ACC112 (cell line): ENCODE results near the gene APLNR.

ENCODE experiments used
- H2AFZ ChIP-seq: fragments of 200-600 bp; sonication (generic); one replicate; pipeline ENCODE4 v1.6.0; 2017; ENCODE audit warnings: antibody characterized with exemption, low read length; ENCODE audit not compliant: unreplicated experiment
- H3K27ac ChIP-seq: fragments of 200-600 bp; sonication (generic); 2 replicates; pipeline ENCODE4 v1.5.1; 2014; ENCODE audit warnings: low read depth, mild to moderate bottlenecking, antibody characterized with exemption, low read length, moderate library complexity
- H3K27me3 ChIP-seq: fragments of 200-600 bp; sonication (generic); 2 replicates; pipeline ENCODE4 v1.6.1; 2014; ENCODE audit warnings: mild to moderate bottlenecking, antibody characterized with exemption, low read length, moderate library complexity, mixed read lengths; ENCODE audit not compliant: insufficient read depth
- H3K36me3 ChIP-seq: fragments of 200-600 bp; sonication (generic); 2 replicates; pipeline ENCODE4 v1.6.1; 2016; ENCODE audit warnings: mild to moderate bottlenecking, antibody characterized with exemption, low read length, moderate library complexity, mixed read lengths; ENCODE audit not compliant: insufficient read depth
- H3K4me1 ChIP-seq: fragments of 200-600 bp; sonication (generic); one replicate; pipeline ENCODE4 v1.6.1; 2016; ENCODE audit warnings: low read length, mixed read lengths; ENCODE audit not compliant: insufficient read depth, unreplicated experiment, control insufficient read depth
- H3K4me3 ChIP-seq: fragments of 200-600 bp; sonication (generic); 2 replicates; pipeline ENCODE4 v1.5.1; 2014; ENCODE audit warnings: mild to moderate bottlenecking, low read depth, low read length
- H3K79me2 ChIP-seq: fragments of 200-600 bp; sonication (generic); one replicate; pipeline ENCODE4 v1.6.0; 2016; ENCODE audit warnings: low read length; ENCODE audit not compliant: control insufficient read depth, unreplicated experiment, insufficient read depth

Gene APLNR

DNA sequence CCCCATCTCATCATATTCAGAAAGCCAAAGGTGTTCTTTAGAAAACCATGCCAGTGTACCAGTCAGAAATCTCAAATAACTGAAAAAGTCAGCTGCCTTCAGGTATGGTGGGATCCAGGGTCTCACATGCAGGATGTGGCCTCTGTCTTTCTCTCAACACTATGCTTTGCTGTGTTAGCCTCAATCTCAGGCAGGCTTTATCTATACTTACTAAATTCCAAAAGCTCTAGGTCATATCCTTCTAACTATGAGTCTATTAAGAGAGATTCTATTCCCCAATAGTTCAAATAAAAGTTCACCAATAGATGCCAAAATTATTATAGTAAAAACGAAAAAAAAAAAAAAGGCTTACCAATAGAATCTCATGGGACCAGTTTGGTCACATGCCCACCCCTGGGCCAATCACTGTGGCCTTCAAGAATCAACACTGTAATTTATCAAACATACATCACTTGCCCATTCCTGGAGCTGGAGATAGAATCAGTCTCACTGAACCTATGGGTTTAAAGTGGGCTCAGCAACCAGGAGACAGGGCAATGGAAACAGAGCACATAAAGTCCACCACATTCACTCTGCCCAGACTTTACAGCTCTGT lies 38.0 kb upstream of the APLNR start:
- Histone ChIP-seq H3K36me3 (no peaks in the 10 kb centered on the region), H3K4me3 (no peak overlapping the region), H3K27ac (no peak overlapping the region), H2AFZ (no peak overlapping the region), H3K4me1 (peaks cover 40% of the 10 kb centered on the region), H3K79me2 (no peaks in the 10 kb centered on the region), H3K27me3 (no peaks in the 10 kb centered on the region)

DNA sequence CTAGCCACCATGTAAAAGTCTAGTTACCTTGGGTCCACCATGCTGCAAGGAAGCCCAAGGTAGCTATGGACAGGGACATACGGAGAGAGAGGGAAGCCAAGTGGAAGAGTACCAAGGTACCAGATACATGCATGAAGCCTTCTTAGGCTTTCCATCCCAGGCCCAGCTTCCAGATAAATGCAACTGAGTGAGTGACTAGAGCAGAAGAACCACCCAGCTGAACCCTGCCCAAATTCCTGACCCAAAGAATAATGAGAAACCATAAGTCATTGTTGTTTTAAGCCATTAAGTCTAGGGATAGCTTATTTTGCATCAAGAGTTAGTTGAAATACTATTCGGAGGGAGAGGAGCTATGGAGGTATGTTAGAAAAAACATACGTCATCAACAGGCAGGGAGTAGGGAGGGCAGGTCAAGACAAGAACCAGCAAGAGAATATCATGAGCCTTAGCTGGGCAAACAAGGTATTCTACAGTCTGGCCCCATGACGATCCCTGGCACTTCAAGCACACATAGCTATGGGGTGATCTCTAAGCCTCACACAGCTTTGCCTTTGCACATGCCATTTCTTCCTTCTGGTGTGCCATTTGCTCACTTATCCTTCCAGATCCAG lies 36.5 kb upstream of the APLNR start:
- Histone ChIP-seq H2AFZ (no peak overlapping the region), H3K79me2 (no peaks in the 10 kb centered on the region), H3K27me3 (no peaks in the 10 kb centered on the region), H3K36me3 (no peaks in the 10 kb centered on the region), H3K27ac (no peak overlapping the region), H3K4me1 (peaks cover 28% of the 10 kb centered on the region), H3K4me3 (no peak overlapping the region)

DNA sequence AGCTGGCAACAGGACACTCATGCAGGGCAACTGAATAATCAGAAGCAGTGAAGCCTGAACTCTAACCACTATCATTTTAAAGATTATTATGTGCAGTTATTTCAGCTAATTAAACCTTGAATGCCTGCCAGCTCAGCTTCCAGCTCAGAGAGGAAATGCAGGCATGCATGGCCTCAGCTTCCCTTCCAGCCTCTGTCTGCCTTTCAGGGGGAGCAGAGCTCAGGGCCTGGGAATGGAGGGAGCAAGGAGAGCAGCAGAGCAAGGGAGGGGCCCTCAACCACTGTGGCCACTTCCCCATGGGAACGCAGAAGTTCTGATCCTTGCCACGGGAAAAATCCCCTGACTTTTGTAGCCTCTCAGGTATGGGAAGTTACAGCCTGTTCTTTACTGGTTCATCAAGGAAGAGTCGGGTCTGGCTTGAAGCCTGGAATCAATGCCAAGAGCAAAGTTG lies 32.5 kb upstream of the APLNR start:
- Histone ChIP-seq H3K79me2 (no peaks in the 10 kb centered on the region), H3K36me3 (no peaks in the 10 kb centered on the region), H3K4me1 (no peaks in the 10 kb centered on the region), H2AFZ (no peak overlapping the region), H3K27me3 (no peaks in the 10 kb centered on the region; the same call in 1 of the 2 replicates), H3K27ac (no peak overlapping the region), H3K4me3 (no peak overlapping the region)

DNA sequence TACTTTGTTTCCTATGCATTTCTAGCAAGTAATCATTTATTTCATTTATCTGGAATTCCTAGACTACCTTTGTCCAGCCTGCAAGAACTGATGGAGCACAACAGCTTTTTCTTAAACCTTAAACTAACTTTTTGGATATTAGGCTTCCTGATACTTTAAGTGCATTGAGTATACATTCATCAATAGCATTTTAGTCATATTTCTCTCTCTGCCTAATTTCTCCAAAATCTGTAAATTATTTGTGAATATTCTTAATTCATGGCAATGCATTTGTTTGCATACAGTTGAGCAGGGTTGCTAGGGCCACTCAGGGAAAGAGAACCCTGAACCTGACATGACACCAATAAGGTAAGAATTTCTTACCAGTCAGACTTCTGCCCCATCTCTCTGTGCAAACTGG lies 29.1 kb upstream of the APLNR start:
- Histone ChIP-seq H3K27ac (no peak overlapping the region), H3K4me1 (no peaks in the 10 kb centered on the region), H3K79me2 (no peaks in the 10 kb centered on the region), H3K36me3 (no peaks in the 10 kb centered on the region), H2AFZ (no peak overlapping the region), H3K4me3 (no peak overlapping the region), H3K27me3 (no peaks in the 10 kb centered on the region; the same call in 1 of the 2 replicates)

DNA sequence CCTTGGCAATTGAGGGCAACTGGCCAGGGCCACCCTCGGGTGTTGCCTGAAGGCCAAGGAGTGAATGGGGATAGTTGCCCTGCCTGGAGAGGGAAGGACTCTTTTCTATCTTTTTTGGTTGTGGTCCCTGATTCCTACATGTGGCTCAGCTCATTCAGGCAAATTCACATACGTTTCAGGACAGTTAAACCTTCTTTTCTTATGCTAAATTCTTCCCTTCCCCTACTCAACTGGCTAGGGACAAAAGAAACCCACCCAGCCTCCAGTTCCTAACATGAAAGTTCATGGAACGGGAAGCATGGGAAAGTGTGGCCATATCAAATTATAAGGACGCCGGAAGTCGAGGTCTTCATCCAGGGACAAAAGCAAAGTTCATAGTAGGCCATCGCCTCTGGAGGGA lies 26.3 kb upstream of the APLNR start:
- no peaks in the 10 kb centered on the region for H3K36me3 ChIP-seq
- no peak overlapping the region for H2AFZ ChIP-seq
- H3K27ac ChIP-seq, result no peak overlapping the region
- no peak overlapping the region for H3K4me3 ChIP-seq
- no peaks in the 10 kb centered on the region for H3K79me2 ChIP-seq
- H3K4me1 ChIP-seq, result no peaks in the 10 kb centered on the region
- no peaks in the 10 kb centered on the region; the same call in 1 of the 2 replicates for H3K27me3 ChIP-seq

DNA sequence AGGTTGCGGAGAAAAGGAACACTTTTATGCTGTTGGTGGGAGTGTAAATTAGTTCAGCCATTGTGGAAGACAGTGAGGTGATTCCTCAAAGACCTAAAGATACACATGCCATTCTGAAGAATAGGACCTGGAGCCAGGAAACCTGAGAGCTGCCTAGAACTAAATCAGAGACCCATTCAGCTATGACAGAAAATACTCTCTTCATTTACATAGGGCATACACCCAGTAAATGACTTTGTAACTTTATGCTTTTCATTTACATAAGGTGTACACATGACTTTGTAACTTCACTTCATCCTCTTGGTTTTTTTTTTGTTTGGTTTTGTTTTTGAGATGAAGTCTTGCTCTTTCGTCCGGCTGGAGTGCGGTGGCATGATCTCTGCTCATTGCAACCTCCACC lies 25.1 kb upstream of the APLNR start:
- no peak overlapping the region for H2AFZ ChIP-seq
- H3K79me2 ChIP-seq, result no peaks in the 10 kb centered on the region
- H3K36me3 ChIP-seq, result no peaks in the 10 kb centered on the region
- no peaks in the 10 kb centered on the region for H3K4me1 ChIP-seq
- no peak overlapping the region for H3K4me3 ChIP-seq
- no peaks in the 10 kb centered on the region for H3K27me3 ChIP-seq
- no peak overlapping the region for H3K27ac ChIP-seq

DNA sequence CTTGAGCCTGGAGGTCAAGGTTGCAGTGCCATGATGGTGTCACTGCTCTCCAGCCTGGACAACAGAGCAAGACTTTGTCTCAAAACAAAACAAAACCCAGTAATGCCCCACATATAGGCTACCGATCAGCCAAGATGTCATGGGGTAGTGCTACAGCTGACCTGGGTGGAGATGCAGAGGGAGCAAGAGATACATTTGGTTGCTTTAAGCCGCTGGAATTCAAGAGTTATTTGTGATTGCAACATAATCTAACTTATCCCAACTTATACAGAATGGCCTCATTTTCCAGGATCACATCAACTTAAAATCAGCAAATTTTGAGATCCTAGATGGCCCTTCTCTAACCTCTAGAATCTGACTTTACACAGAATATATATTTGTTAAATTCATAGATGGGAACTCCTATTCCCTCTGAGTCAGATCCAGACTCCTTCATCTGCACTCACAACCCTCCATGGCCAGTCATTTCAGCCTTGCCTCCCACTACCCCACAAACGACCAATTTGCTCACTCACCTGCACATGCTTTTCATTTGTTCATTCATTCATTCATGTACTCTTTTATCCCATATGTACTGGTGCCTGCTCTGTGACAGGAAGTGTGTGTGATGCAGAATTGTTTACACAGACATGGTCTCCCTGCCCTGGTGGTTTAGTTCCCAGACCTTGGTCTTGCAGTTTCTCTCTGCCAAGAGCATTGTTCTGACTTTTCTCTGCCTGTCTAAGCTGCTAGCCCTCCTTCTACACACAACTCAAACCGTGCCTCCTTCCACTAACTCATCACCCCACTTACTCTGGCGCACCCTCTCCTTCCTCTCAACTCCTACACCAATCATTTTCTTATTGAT lies 24.1 kb upstream of the APLNR start:
- H3K36me3 ChIP-seq, result no peaks in the 10 kb centered on the region
- no peak overlapping the region for H2AFZ ChIP-seq
- H3K27ac ChIP-seq, result no peak overlapping the region
- no peaks in the 10 kb centered on the region for H3K27me3 ChIP-seq
- no peaks in the 10 kb centered on the region for H3K4me1 ChIP-seq
- H3K79me2 ChIP-seq, result no peaks in the 10 kb centered on the region
- no peak overlapping the region for H3K4me3 ChIP-seq

DNA sequence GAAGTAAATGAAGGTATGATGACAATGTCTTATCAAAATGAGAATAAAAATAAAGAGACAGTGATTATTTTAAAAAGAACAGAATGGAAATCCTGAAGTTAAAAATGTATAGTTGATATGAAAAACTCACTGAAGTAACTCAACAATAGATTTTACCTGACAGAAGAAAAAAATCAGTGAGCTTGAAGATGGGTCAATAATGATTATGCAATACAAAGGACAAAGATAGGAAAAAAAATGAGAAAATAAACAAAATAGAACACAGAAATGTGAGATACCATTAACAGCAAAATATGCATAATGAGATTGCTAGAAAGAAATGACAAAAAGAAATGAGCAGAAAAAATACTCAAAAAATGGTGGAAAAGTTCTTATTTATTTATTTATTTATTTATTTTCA lies 19.1 kb upstream of the APLNR start:
- Histone ChIP-seq H2AFZ (no peak overlapping the region), H3K79me2 (no peaks in the 10 kb centered on the region)

DNA sequence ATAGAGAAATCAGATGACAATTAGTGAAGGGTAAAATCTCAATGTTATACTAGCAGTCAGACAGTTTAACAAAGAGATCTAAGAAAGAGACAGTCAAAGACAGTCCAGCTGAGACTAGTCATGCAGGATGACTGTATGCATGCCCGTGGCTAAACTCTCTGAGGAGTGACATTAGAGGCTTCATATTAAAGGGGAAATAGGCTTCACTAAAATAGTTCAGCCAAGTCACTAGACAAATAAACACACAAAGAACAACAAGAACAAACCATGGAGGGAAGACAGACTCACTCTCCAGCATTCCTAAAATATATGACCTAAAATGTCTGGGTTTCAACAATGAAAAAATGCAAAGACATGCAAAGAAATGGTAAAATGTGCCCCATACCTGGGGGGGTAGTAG lies 18.6 kb upstream of the APLNR start:
- Histone ChIP-seq H2AFZ (no peak overlapping the region), H3K4me3 (no peak overlapping the region), H3K27me3 (peaks cover 40% of the 10 kb centered on the region), H3K36me3 (no peaks in the 10 kb centered on the region), H3K4me1 (peaks cover 6% of the 10 kb centered on the region), H3K27ac (no peak overlapping the region), H3K79me2 (no peaks in the 10 kb centered on the region)

More for the DNA sequence above, 19.1 kb upstream of the APLNR start:
- Histone ChIP-seq H3K27me3 (peaks cover 35% of the 10 kb centered on the region), H3K36me3 (no peaks in the 10 kb centered on the region), H3K4me1 (peaks cover 6% of the 10 kb centered on the region), H3K27ac (no peak overlapping the region), H3K4me3 (no peak overlapping the region)

DNA sequence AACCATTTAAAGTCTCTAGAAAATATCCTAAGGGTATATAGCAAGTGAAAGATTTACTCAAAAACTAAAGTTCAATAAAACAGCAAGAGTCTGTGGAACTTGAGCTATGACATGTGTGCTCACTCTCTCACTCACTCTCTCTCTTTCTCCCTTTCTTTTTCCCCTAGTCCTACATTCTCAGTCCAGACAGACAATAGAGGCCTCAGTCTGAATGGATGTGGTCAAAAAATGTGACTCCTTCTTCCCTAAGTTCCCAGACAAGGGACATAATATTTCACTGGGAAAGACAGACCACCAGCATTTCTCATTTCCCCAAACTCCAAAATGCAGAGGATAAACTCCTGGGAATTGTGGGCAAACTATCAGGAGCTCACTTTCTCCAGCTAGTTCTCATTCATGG lies 17.6 kb upstream of the APLNR start:
- Histone ChIP-seq H3K4me1 (peaks cover 6% of the 10 kb centered on the region), H3K36me3 (no peaks in the 10 kb centered on the region), H2AFZ (no peak overlapping the region), H3K27me3 (peaks cover 40% of the 10 kb centered on the region), H3K79me2 (no peaks in the 10 kb centered on the region), H3K27ac (no peak overlapping the region), H3K4me3 (no peak overlapping the region)
